ENCODE results near the gene PIN1. TPM values are rescaled to one million over a fixed set of nuclear protein-coding genes. Genes with fewer than 3 reads are reported as not detected.

Gene PIN1
- total and polyA plus RNA-seq, 2 of the 13 experiments (the other 11 are each of a cell fraction or from before 2014, with no cell fraction given): 31.9 to 72.0 TPM

GRCh38 chr19:9827289-9828238 is 7.6 kb upstream of the PIN1 start, which contains the start of gene UBL5 (continued):
- TF ChIP-seq ZNF142 (CRISPR knock-in tag; IDR thresholded peaks at IDR 0.05): no peak
- TF ChIP-seq PHF5A (CRISPR knock-in tag; IDR thresholded peaks at IDR 0.05; ENCODE audit: low read depth, unreplicated experiment): no peak
- peak; percentile 66 for TF ChIP-seq CBX1 (IDR thresholded peaks at IDR 0.05; ENCODE audit: low read depth)
- TF ChIP-seq JDP2 (CRISPR knock-in tag; IDR thresholded peaks at IDR 0.05; ENCODE audit: borderline replicate concordance): no peak
- no peak for TF ChIP-seq MTA3 (CRISPR knock-in tag; IDR thresholded peaks at IDR 0.05)
- no peak for TF ChIP-seq ZNF776 (CRISPR knock-in tag; IDR thresholded peaks at IDR 0.05)
- TF ChIP-seq ZNF18 (CRISPR knock-in tag; IDR thresholded peaks at IDR 0.05; ENCODE audit: insufficient replicate concordance): peak; percentile 58
- TF ChIP-seq KLF16 (CRISPR knock-in tag; IDR thresholded peaks at IDR 0.05): peak in 1 of 2 experiments; percentile 94; a peak in 2 of 4 replicates
- TF ChIP-seq ZNF101 (CRISPR knock-in tag; IDR thresholded peaks at IDR 0.05; ENCODE audit: borderline replicate concordance, low read depth): no peak
- peak; percentile 81 for TF ChIP-seq ZNF331 (CRISPR knock-in tag; IDR thresholded peaks at IDR 0.05)
- peak; percentile 35; the same call in 1 of the 2 replicates for TF ChIP-seq ZNF772 (CRISPR knock-in tag; IDR thresholded peaks at IDR 0.05)
- TF ChIP-seq TP53 (CRISPR knock-in tag; conservative IDR thresholded peaks at IDR 0.05): no peak
- peak; percentile 92 for TF ChIP-seq ZFP90 (CRISPR knock-in tag; IDR thresholded peaks at IDR 0.05; ENCODE audit: borderline replicate concordance)
- 0 out of 2 replicates have a peak, but pooled peaks have one; percentile 33 for TF ChIP-seq ATF5 (CRISPR knock-in tag; IDR thresholded peaks at IDR 0.05; ENCODE audit: low read depth)
- no peak; the same call in 1 of the 2 replicates for TF ChIP-seq ZNF225 (CRISPR knock-in tag; IDR thresholded peaks at IDR 0.05)
- TF ChIP-seq ARNTL (CRISPR knock-in tag; IDR thresholded peaks at IDR 0.05): no peak; the same call in 1 of the 2 replicates
- TF ChIP-seq ZBTB49 (CRISPR knock-in tag; IDR thresholded peaks at IDR 0.05; ENCODE audit: borderline replicate concordance): 0 out of 2 replicates have a peak, but pooled peaks have one; percentile 14
